ENCODE results near the gene TMSB4X. TPM values are rescaled to one million over a fixed set of nuclear protein-coding genes. Genes with fewer than 3 reads are reported as not detected.

The TMSB4X gene
- total RNA-seq, 1 experiment from 2014 or later, result 1,095 TPM

- ChIA-PET POLR2A (no interaction called here), CTCF (no interaction called here)
- Mint-ChIP-seq H3K4me1 (ENCODE audit: low read depth, unreplicated experiment) (no peaks in the 10 kb centered on the region), H3K27ac (ENCODE audit: unreplicated experiment) (no peak overlapping the region), H3K9me3 (ENCODE audit: unreplicated experiment) (no peaks in the 10 kb centered on the region), H3K36me3 (ENCODE audit: insufficient read depth, unreplicated experiment) (no peaks in the 10 kb centered on the region), H3K27me3 (ENCODE audit: insufficient read depth, unreplicated experiment) (no peaks in the 10 kb centered on the region), H3K4me3 (ENCODE audit: unreplicated experiment) (no peak overlapping the region)
- no TSS peak for BruUV-seq (replicated peaks)
- Histone ChIP-seq H3K9me3 (no peaks in the 10 kb centered on the region), H3K4me3 (ENCODE audit: low read depth, low read length) (no peak overlapping the region), H3K27me3 (replicated peaks; ENCODE audit: control insufficient read depth, insufficient read depth, low read length) (no peaks in the 10 kb centered on the region), H3K4me1 (peaks cover 4% of the 10 kb centered on the region; the same call in 1 of the 2 replicates), H3K36me3 (ENCODE audit: control insufficient read depth, insufficient read depth, low read length) (no peaks in the 10 kb centered on the region)
- TF ChIP-seq, protein P1, sequence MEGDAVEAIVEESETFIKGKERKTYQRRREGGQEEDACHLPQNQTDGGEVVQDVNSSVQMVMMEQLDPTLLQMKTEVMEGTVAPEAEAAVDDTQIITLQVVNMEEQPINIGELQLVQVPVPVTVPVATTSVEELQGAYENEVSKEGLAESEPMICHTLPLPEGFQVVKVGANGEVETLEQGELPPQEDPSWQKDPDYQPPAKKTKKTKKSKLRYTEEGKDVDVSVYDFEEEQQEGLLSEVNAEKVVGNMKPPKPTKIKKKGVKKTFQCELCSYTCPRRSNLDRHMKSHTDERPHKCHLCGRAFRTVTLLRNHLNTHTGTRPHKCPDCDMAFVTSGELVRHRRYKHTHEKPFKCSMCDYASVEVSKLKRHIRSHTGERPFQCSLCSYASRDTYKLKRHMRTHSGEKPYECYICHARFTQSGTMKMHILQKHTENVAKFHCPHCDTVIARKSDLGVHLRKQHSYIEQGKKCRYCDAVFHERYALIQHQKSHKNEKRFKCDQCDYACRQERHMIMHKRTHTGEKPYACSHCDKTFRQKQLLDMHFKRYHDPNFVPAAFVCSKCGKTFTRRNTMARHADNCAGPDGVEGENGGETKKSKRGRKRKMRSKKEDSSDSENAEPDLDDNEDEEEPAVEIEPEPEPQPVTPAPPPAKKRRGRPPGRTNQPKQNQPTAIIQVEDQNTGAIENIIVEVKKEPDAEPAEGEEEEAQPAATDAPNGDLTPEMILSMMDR (IDR thresholded peaks at IDR 0.05; ENCODE audit: insufficient read depth in 1 of 2, low read depth in 1 of 2, low read length in 1 of 2, severe bottlenecking in 1 of 2, unreplicated experiment in 1 of 2), result no peak
- no peak for DNase-seq
- intact Hi-C loops (cut with micrococcal nuclease; ENCODE audit: unreplicated experiment), result no loop called here
These were observed 8.8 kb upstream of the TMSB4X start for GRCh38 chrX:12966151-12966550.

- intact Hi-C loops (cut with micrococcal nuclease; ENCODE audit: unreplicated experiment), result no loop called here
- ChIA-PET CTCF (no interaction called here), POLR2A (no interaction called here)
- Mint-ChIP-seq H3K36me3 (ENCODE audit: insufficient read depth, unreplicated experiment) (no peaks in the 10 kb centered on the region), H3K27me3 (ENCODE audit: insufficient read depth, unreplicated experiment) (no peaks in the 10 kb centered on the region), H3K9me3 (ENCODE audit: unreplicated experiment) (no peaks in the 10 kb centered on the region), H3K27ac (ENCODE audit: unreplicated experiment) (no peak overlapping the region), H3K4me1 (ENCODE audit: low read depth, unreplicated experiment) (no peaks in the 10 kb centered on the region), H3K4me3 (ENCODE audit: unreplicated experiment) (no peak overlapping the region)
- Histone ChIP-seq H3K4me3 (ENCODE audit: low read depth, low read length) (no peak overlapping the region), H3K36me3 (ENCODE audit: control insufficient read depth, insufficient read depth, low read length) (no peaks in the 10 kb centered on the region), H3K4me1 (peaks cover 4% of the 10 kb centered on the region; the same call in 1 of the 2 replicates), H3K9me3 (no peaks in the 10 kb centered on the region), H3K27me3 (replicated peaks; ENCODE audit: control insufficient read depth, insufficient read depth, low read length) (no peaks in the 10 kb centered on the region)
- TF ChIP-seq, protein P1 (IDR thresholded peaks at IDR 0.05; ENCODE audit: insufficient read depth in 1 of 2, low read depth in 1 of 2, low read length in 1 of 2, severe bottlenecking in 1 of 2, unreplicated experiment in 1 of 2), result no peak
- no peak for DNase-seq
- BruUV-seq (replicated peaks), result no TSS peak
These were observed 7.0 kb upstream of the TMSB4X start for GRCh38 chrX:12967711-12968465.

GRCh38 chrX:12970691-12971202 lies 4.2 kb upstream of the TMSB4X start:
- no peaks in the 10 kb centered on the region for H3K27me3 Mint-ChIP-seq (ENCODE audit: insufficient read depth, unreplicated experiment)

More at GRCh38 chrX:12970691-12971202, 4.2 kb upstream of the TMSB4X start:
- no peaks in the 10 kb centered on the region for H3K36me3 ChIP-seq (ENCODE audit: control insufficient read depth, insufficient read depth, low read length)
- H3K4me1 ChIP-seq, result peaks cover 4% of the 10 kb centered on the region; the same call in 1 of the 2 replicates
- Mint-ChIP-seq H3K4me3 (ENCODE audit: unreplicated experiment) (no peak overlapping the region), H3K9me3 (ENCODE audit: unreplicated experiment) (no peaks in the 10 kb centered on the region), H3K27ac (ENCODE audit: unreplicated experiment) (no peak overlapping the region), H3K4me1 (ENCODE audit: low read depth, unreplicated experiment) (no peaks in the 10 kb centered on the region), H3K36me3 (ENCODE audit: insufficient read depth, unreplicated experiment) (peaks cover 13% of the 10 kb centered on the region)
- POLR2A ChIA-PET, result no interaction called here
- BruUV-seq (replicated peaks), result no TSS peak
- no peaks in the 10 kb centered on the region for H3K27me3 ChIP-seq (replicated peaks; ENCODE audit: control insufficient read depth, insufficient read depth, low read length)
- H3K4me3 ChIP-seq (ENCODE audit: low read depth, low read length), result no peak overlapping the region
- peak in 1 of 2 experiments; percentile 26 for DNase-seq
- intact Hi-C loops (cut with micrococcal nuclease; ENCODE audit: unreplicated experiment), result loop anchor here (1.0 to 10.0 kb wide), 5 partner anchors 124 to 677 kb away; no protein-coding TSS in a partner anchor
- TF ChIP-seq, protein P1 (IDR thresholded peaks at IDR 0.05; ENCODE audit: insufficient read depth in 1 of 2, low read depth in 1 of 2, low read length in 1 of 2, severe bottlenecking in 1 of 2, unreplicated experiment in 1 of 2), result peak in 1 of 2 experiments; percentile 21
- CTCF ChIA-PET, result interaction anchor here (0.8 to 1.0 kb wide), 3 partner anchors 24 to 517 kb away, joined by 5 to 6 read pairs (median 5); no protein-coding TSS in a partner anchor
- no peaks in the 10 kb centered on the region for H3K9me3 ChIP-seq
